ENCODE measurements around the gene SLAMF1. TPM values are rescaled to one million over a fixed set of nuclear protein-coding genes. Genes with fewer than 3 reads are reported as not detected.
A peak's percentile ranks its signal among the peaks of the same experiment; 100 is the strongest.

SLAMF1 gene
- total and polyA plus RNA-seq, 8 donors = 0.16 to 0.47 (median 0.38) TPM; not detected in 1

- Histone ChIP-seq H3K36me3 (no peaks in the 10 kb centered on the region), H3K27ac (peak within 1 kb of the TSS in 1 of 4 donors; percentile 41), H3K4me1 (no peaks in the 10 kb centered on the region), H3K4me3 (peak within 1 kb of the TSS in 1 of 4 donors; percentile 11), H3K27me3 (no peaks in the 10 kb centered on the region), H3K9me3 (no peaks in the 10 kb centered on the region)
- TF ChIP-seq CTCF (IDR thresholded peaks at IDR 0.05) = no peak
- no peak for DNase-seq
- intact Hi-C loops (cut with DNase I) = no loop called here
- 62 to 74% methylated on average over 3 of the region's 3 CpGs for WGBS, 2 donors
- no peak for FAIRE-seq
- peak in 2 of 4 donors; percentile 38 to 45 for ATAC-seq
Observed at GRCh38 chr1:160579216-160579701, 67.6 kb downstream of the SLAMF1 start, which contains the start of gene CD84. Gene CD84 (minus strand): TSS chr1:160579496. CDS start chr1:160579437, 59 bp downstream.

- no peak for TF ChIP-seq CTCF (IDR thresholded peaks at IDR 0.05)
- 17 to 22% methylated on average over 3 of the region's 3 CpGs for WGBS, 2 donors
- Histone ChIP-seq H3K9me3 (no peaks in the 10 kb centered on the region), H3K27me3 (no peaks in the 10 kb centered on the region), H3K4me1 (no peaks in the 10 kb centered on the region), H3K27ac (peak overlapping the region in 1 of 4 donors; percentile 41), H3K36me3 (no peaks in the 10 kb centered on the region), H3K4me3 (peak overlapping the region in 1 of 4 donors; percentile 11)
- no peak for FAIRE-seq
- DNase-seq = no peak
- intact Hi-C loops (cut with DNase I) = no loop called here
- no peak for ATAC-seq
Observed at GRCh38 chr1:160578525-160579191, 68.2 kb downstream of the SLAMF1 start.

GRCh38 chr1:160578175-160578524 is 68.7 kb downstream of the SLAMF1 start:
- intact Hi-C loops (cut with DNase I) = no loop called here
- DNase-seq (no peak), FAIRE-seq (no peak), ATAC-seq (no peak)
- no peaks in the 10 kb centered on the region for H3K36me3 ChIP-seq
- peak overlapping the region in 1 of 4 donors; percentile 11 for H3K4me3 ChIP-seq
- no peak overlapping the region for H3K27ac ChIP-seq
- no peaks in the 10 kb centered on the region for H3K4me1 ChIP-seq
- no peak for TF ChIP-seq CTCF (IDR thresholded peaks at IDR 0.05)
- WGBS, 2 donors = 56 to 63% methylated on average over 3 of the region's 3 CpGs
- H3K27me3 ChIP-seq = no peaks in the 10 kb centered on the region
- H3K9me3 ChIP-seq = no peaks in the 10 kb centered on the region

- no peak for ATAC-seq
- Histone ChIP-seq H3K27me3 (no peaks in the 10 kb centered on the region), H3K27ac (no peak overlapping the region), H3K9me3 (no peaks in the 10 kb centered on the region), H3K4me3 (no peak overlapping the region), H3K36me3 (no peaks in the 10 kb centered on the region), H3K4me1 (no peaks in the 10 kb centered on the region)
- TF ChIP-seq CTCF (IDR thresholded peaks at IDR 0.05) = no peak
- WGBS, 2 donors = 85 to 90% methylated on average over 2 of the region's 2 CpGs
- FAIRE-seq = no peak
- intact Hi-C loops (cut with DNase I) = no loop called here
- no peak for DNase-seq
Observed at GRCh38 chr1:160577671-160578070, 69.2 kb downstream of the SLAMF1 start.

GRCh38 chr1:160576884-160577283 is 70.0 kb downstream of the SLAMF1 start:
- H3K4me1 ChIP-seq = no peaks in the 10 kb centered on the region
- no peaks in the 10 kb centered on the region for H3K36me3 ChIP-seq
- intact Hi-C loops (cut with DNase I) = no loop called here
- no peak for ATAC-seq
- H3K27me3 ChIP-seq = no peaks in the 10 kb centered on the region
- FAIRE-seq = no peak
- no peak overlapping the region for H3K27ac ChIP-seq
- H3K4me3 ChIP-seq = no peak overlapping the region
- no peak for DNase-seq
- no peak for TF ChIP-seq CTCF (IDR thresholded peaks at IDR 0.05)
- no peaks in the 10 kb centered on the region for H3K9me3 ChIP-seq
- 48 to 96% methylated on average over 1 to 2 of the region's 2 CpGs for WGBS, 2 donors
